ENCODE measurements around the gene TRIM3.

Gene TRIM3

DNA sequence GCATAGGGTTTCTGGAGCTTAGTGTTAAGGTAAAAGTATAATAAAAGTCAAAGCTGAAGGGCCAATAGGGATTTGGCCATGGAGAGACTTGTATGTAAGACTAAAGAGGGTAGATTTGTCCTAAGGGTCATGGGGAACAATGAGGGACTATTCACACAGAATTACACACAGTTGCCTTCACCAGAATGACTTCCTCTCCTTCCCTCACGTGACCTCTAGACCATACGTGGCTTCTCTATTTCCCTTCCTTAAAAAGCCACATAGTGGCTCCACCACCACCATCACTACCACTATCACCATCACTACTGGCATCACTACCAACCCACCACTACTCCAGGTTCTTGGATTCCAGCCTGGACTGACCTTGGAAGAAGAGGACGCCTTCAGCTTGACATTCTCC is 35.7 kb downstream of the TRIM3 start:
- ATAC-seq (replicated peaks) (peak; percentile 62 to 63), DNase-seq (no peak)
- Mint-ChIP-seq H3K4me1 (peaks cover 7 to 9% of the 10 kb centered on the region in 2 donors), H3K9me3 (no peaks in the 10 kb centered on the region), H3K27me3 (no peaks in the 10 kb centered on the region), H3K36me3 (no peaks in the 10 kb centered on the region), H3K4me3 (no peak overlapping the region), H3K27ac (no peak overlapping the region)

DNA sequence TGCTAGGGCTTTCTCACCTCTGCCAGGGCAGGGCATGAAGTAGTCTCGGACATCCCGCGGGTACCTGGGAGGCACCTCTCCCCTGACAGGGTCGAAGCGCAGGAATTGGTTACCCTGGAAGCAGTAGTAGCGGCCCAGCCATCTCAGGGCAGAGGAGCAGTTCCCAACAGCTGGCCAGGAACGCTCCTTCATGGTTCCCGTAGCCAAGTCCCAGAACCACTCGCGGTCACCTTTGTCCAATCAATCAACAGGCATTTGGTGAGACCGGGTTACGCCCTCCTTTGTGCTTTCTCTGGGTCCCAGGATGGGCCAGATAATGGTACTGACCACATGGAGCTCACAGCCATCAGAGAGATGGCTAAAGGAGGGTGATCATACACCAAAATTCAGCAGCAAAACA is 36.3 kb downstream of the TRIM3 start:
- H3K4me3 Mint-ChIP-seq = no peak overlapping the region
- no peaks in the 10 kb centered on the region for H3K27me3 Mint-ChIP-seq
- H3K9me3 Mint-ChIP-seq = no peaks in the 10 kb centered on the region
- no peak overlapping the region for H3K27ac Mint-ChIP-seq
- no peak for ATAC-seq (replicated peaks)
- H3K36me3 Mint-ChIP-seq = no peaks in the 10 kb centered on the region
- DNase-seq = no peak
- peaks cover 7 to 9% of the 10 kb centered on the region in 2 donors for H3K4me1 Mint-ChIP-seq

GRCh38 chr11:6433998-6434660 is 39.6 kb downstream of the TRIM3 start:
- no peaks in the 10 kb centered on the region for H3K36me3 Mint-ChIP-seq
- no peaks in the 10 kb centered on the region for H3K27me3 Mint-ChIP-seq
- peaks cover 7 to 9% of the 10 kb centered on the region in 2 donors for H3K4me1 Mint-ChIP-seq
- H3K9me3 Mint-ChIP-seq = no peaks in the 10 kb centered on the region
- no peak overlapping the region for H3K27ac Mint-ChIP-seq
- no peak overlapping the region for H3K4me3 Mint-ChIP-seq
- DNase-seq = no peak
- peak in 1 of 2 donors; percentile 47 for ATAC-seq (replicated peaks)

DNA sequence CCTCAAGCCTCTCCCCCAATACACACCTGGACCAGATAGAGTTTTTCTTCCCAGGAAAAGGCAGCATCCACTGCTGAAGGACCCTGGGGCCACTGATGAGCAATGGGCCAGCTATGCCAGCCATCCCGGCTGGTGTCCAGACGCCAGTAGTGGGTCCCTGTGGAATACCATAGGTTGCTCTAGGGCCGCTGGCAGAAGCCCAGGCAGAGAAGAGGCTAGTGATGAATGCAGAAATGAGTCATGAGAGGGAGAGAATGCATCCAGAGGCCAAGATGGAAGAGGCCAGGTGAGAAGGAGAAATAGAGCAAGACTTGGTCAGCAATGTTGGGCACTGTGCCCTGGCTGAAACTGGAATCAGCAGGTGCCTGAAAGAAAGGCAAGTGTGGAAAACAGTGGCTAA is 41.9 kb downstream of the TRIM3 start:
- Mint-ChIP-seq H3K27ac (no peak overlapping the region), H3K4me3 (no peak overlapping the region), H3K4me1 (peaks cover 7 to 9% of the 10 kb centered on the region in 2 donors)

DNA sequence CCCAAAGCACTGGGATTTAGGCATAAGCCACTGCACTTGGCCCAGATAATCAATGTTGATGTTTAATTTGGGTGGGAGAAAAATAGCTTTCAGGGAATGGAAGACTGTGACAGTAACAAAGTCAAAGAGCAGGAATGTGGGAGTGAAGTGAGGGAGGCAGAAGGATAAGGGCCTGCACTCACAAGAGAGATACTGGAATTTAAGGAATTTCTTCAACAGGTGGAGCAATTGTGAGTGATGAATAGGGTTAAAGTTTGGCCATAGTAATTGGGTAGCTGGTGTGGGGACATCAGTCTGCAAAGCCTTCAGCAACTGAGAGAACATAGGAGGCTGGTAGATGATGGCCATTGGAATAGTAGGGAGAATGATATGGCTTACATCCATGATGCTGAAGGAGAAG is 46.2 kb downstream of the TRIM3 start:
- no peaks in the 10 kb centered on the region for H3K36me3 Mint-ChIP-seq
- DNase-seq (no peak), ATAC-seq (replicated peaks) (no peak)
- no peaks in the 10 kb centered on the region for H3K4me1 Mint-ChIP-seq
- no peak overlapping the region for H3K27ac Mint-ChIP-seq
- no peaks in the 10 kb centered on the region for H3K9me3 Mint-ChIP-seq
- no peak overlapping the region for H3K4me3 Mint-ChIP-seq
- peaks cover 17 to 21% of the 10 kb centered on the region in 2 donors for H3K27me3 Mint-ChIP-seq

More for the DNA sequence above, 41.9 kb downstream of the TRIM3 start:
- Mint-ChIP-seq H3K36me3 (no peaks in the 10 kb centered on the region), H3K9me3 (no peaks in the 10 kb centered on the region), H3K27me3 (no peaks in the 10 kb centered on the region)
- DNase-seq (no peak), ATAC-seq (replicated peaks) (no peak)

DNA sequence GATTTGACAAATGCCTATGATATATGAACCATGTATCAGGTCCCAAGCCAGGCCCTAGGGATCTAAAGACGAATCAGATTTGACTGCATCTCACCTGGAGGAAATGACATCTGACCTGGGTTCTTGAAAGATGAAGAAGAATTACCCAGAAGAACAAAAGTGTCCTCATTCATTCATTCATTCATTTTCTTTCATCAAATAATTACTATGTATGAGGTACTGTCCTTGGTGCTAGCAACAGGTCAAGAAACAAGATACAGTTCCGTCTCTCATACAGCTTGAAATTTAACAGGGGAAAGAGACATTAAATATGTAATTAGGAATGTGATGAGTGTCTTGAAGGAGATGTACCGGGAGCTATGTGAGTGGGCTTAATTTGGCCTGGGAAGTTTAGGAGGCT is 53.1 kb downstream of the TRIM3 start:
- Mint-ChIP-seq H3K36me3 (no peaks in the 10 kb centered on the region), H3K4me1 (peaks cover 0 to 2% of the 10 kb centered on the region in 2 donors)
- no peak for DNase-seq

DNA sequence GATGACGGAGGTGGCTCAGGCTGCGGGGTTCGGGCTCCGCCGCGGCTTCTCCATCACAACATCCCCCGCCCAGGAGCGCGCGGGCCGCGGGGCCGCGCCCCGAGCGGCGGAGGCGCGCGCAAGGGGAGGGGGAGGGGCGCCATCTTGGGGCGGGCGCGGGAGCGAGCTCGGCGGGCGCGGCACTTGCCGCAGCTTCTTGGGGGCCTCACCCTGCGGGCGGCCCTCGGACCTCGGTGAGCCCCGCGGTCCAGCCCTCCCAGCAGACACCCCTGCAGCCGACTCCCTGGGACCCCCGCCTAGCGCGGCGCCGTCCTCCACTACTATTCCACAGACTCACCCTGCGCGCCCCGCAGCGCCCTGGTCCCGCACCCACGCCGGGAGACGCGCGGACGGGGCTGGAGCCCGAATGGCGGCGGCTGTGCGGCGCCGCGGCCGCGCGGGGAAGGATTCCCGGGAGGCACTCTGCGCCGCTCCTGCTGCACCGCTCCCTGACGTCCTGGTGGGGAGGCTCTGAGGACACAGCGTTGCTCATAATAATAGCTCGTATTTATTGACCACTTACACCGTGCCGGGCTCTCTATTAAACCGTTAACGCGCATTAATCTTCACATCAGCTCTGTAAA is 54.6 kb downstream of the TRIM3 start, which contains the start of gene APBB1:
Gene APBB1 (minus strand): TSS at position 86 of the 623 bp plus-strand sequence. CDS start 7,747 bp downstream, outside the sequence.
- H3K9me3 Mint-ChIP-seq = no peaks in the 10 kb centered on the region
- DNase-seq (peak; percentile 45), ATAC-seq (replicated peaks) (peak; percentile 74 to 83)
- no peak within 1 kb of the TSS for H3K27ac Mint-ChIP-seq
- H3K4me3 Mint-ChIP-seq = peak within 1 kb of the TSS in 1 of 2 donors; percentile 76
- H3K36me3 Mint-ChIP-seq = no peaks in the 10 kb centered on the region
- peaks cover 20 to 21% of the 10 kb centered on the region in 2 donors for H3K27me3 Mint-ChIP-seq
- peaks cover 0 to 2% of the 10 kb centered on the region in 2 donors for H3K4me1 Mint-ChIP-seq

More for the DNA sequence above, 53.1 kb downstream of the TRIM3 start:
- ATAC-seq (replicated peaks) = no peak
- no peak overlapping the region for H3K4me3 Mint-ChIP-seq
- no peak overlapping the region for H3K27ac Mint-ChIP-seq
- H3K9me3 Mint-ChIP-seq = no peaks in the 10 kb centered on the region
- peaks cover 27 to 33% of the 10 kb centered on the region in 2 donors for H3K27me3 Mint-ChIP-seq

DNA sequence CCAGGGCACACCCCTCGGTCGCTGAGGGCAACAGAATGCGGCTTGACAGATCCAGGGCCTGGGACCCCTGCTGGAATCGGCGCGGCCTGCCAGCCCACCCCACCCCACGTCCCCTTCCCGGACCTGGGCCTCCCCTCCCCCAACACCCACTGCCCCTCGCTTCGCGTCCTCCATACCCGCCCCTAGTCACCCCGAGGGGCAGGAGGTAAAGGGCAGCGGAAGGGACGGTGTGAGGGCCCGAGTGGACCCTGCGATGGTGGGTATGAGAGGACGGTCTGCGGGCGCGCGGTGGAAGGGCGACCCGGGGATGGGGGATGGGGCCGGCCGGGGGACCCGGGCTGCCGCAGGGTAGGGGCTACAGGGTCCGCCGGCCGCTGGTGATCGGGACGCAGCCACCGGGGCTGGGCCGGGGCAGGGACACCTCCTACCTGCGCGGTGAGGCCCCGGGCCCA is 55.2 kb downstream of the TRIM3 start:
- no peaks in the 10 kb centered on the region for H3K36me3 Mint-ChIP-seq
- H3K4me1 Mint-ChIP-seq = peaks cover 0 to 2% of the 10 kb centered on the region in 2 donors
- H3K27ac Mint-ChIP-seq = no peak overlapping the region
- no peak for DNase-seq
- no peak overlapping the region for H3K4me3 Mint-ChIP-seq
- H3K9me3 Mint-ChIP-seq = no peaks in the 10 kb centered on the region
- peak; percentile 35 to 43 for ATAC-seq (replicated peaks)
- peaks cover 15 to 17% of the 10 kb centered on the region in 2 donors for H3K27me3 Mint-ChIP-seq

- Mint-ChIP-seq H3K36me3 (no peaks in the 10 kb centered on the region), H3K4me1 (peaks cover 3 to 5% of the 10 kb centered on the region in 2 donors), H3K27ac (no peak overlapping the region), H3K4me3 (no peak overlapping the region), H3K9me3 (no peaks in the 10 kb centered on the region), H3K27me3 (peaks cover 12 to 14% of the 10 kb centered on the region in 2 donors)
- DNase-seq = no peak
- no peak for ATAC-seq (replicated peaks)
Measured at GRCh38 chr11:6417907-6418556, 55.7 kb downstream of the TRIM3 start.

GRCh38 chr11:6415797-6416196 is 57.9 kb downstream of the TRIM3 start:
- peaks cover 5 to 7% of the 10 kb centered on the region in 2 donors for H3K4me1 Mint-ChIP-seq
- ATAC-seq (replicated peaks) = no peak
- no peak overlapping the region for H3K27ac Mint-ChIP-seq
- DNase-seq = no peak
- H3K9me3 Mint-ChIP-seq = no peaks in the 10 kb centered on the region
- peaks cover 2% of the 10 kb centered on the region in 2 donors for H3K27me3 Mint-ChIP-seq
- H3K4me3 Mint-ChIP-seq = no peak overlapping the region
- H3K36me3 Mint-ChIP-seq = no peaks in the 10 kb centered on the region

GRCh38 chr11:6414874-6415328 is 58.8 kb downstream of the TRIM3 start:
- Mint-ChIP-seq H3K36me3 (peaks cover 0 to under 1% of the 10 kb centered on the region in 2 donors), H3K27ac (no peak overlapping the region), H3K27me3 (no peaks in the 10 kb centered on the region), H3K4me1 (peaks cover 5 to 7% of the 10 kb centered on the region in 2 donors), H3K9me3 (no peaks in the 10 kb centered on the region), H3K4me3 (no peak overlapping the region)
- DNase-seq = no peak
- peak; percentile 44 to 49 for ATAC-seq (replicated peaks)

DNA sequence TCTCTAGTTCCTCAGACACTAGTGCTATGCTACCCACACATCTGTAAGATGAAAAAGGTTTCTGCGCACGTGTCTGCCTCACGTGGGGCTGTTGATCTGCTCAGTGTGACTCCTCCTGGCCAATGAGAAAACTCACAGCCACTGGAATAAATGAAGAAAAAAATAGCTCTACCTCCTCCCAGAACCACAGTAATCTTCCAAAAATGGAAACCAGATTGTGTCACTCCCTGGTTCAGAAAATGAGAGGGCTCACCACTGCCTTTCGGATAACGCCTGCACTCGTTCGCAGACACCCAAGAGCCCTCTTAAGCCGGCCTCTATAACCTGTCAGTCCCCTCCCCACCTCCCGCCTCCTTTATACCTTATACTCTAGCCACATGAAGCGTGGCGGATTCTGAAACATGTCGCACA is 59.9 kb downstream of the TRIM3 start:
- H3K9me3 Mint-ChIP-seq = no peaks in the 10 kb centered on the region
- no peak for ATAC-seq (replicated peaks)

GRCh38 chr11:6411594-6412031 is 62.1 kb downstream of the TRIM3 start:
- Mint-ChIP-seq H3K36me3 (peaks cover 0 to 6% of the 10 kb centered on the region in 2 donors), H3K27ac (no peak overlapping the region), H3K4me3 (no peak overlapping the region), H3K9me3 (no peaks in the 10 kb centered on the region), H3K4me1 (peaks cover 9 to 13% of the 10 kb centered on the region in 2 donors), H3K27me3 (no peaks in the 10 kb centered on the region)
- no peak for DNase-seq
- ATAC-seq (replicated peaks) = no peak

More for the DNA sequence above, 59.9 kb downstream of the TRIM3 start:
- Mint-ChIP-seq H3K4me1 (peaks cover 5% of the 10 kb centered on the region in 2 donors), H3K27ac (no peak overlapping the region), H3K4me3 (no peak overlapping the region), H3K27me3 (no peaks in the 10 kb centered on the region), H3K36me3 (peaks cover 0 to 3% of the 10 kb centered on the region in 2 donors)
- DNase-seq = no peak

- DNase-seq (no peak), ATAC-seq (replicated peaks) (no peak)
- Mint-ChIP-seq H3K4me1 (peaks cover 14 to 21% of the 10 kb centered on the region in 2 donors), H3K4me3 (no peak overlapping the region), H3K27me3 (no peaks in the 10 kb centered on the region), H3K9me3 (no peaks in the 10 kb centered on the region), H3K27ac (no peak overlapping the region), H3K36me3 (peaks cover 0 to 6% of the 10 kb centered on the region in 2 donors)
Measured at GRCh38 chr11:6410695-6411430, 62.9 kb downstream of the TRIM3 start.
